ENCODE data around the gene TMEM151A. TPM values are rescaled to one million over a fixed set of nuclear protein-coding genes. Genes with fewer than 3 reads are reported as not detected.

TMEM151A gene
- total RNA-seq, 4 donors from 2014 or later, result not detected

GRCh38 chr11:66294626-66295620, 3.2 kb downstream of the TMEM151A start:
- Histone ChIP-seq H3K9me3 (no peaks in the 10 kb centered on the region), H3K27me3 (peaks cover 14 to 25% (median 21%) of the 10 kb centered on the region in 3 donors), H3K36me3 (no peaks in the 10 kb centered on the region), H3K27ac (no peak overlapping the region), H3K4me3 (no peak overlapping the region), H3K4me1 (peaks cover 3 to 8% of the 10 kb centered on the region in 2 donors)
- intact Hi-C loops (cut with DNase I; ENCODE audit: low total_unique reads) (no loop called here), in situ Hi-C loops (cut with MboI; ENCODE audit: low sequenced_read_pairs in 4 of 4) (no loop called here)
- no peak for ATAC-seq
- TF ChIP-seq POLR2A (IDR thresholded peaks at IDR 0.05) (no peak), CTCF (IDR thresholded peaks at IDR 0.05 in 4 of 5, conservative IDR thresholded peaks at IDR 0.05 in 1 of 5) (no peak)
- DNase-seq, result no peak

GRCh38 chr11:66297610-66298009, 5.9 kb downstream of the TMEM151A start:
- in situ Hi-C loops (cut with MboI; ENCODE audit: low sequenced_read_pairs in 4 of 4) (no loop called here), intact Hi-C loops (cut with DNase I; ENCODE audit: low total_unique reads) (no loop called here)

GRCh38 chr11:66299186-66299585, 7.5 kb downstream of the TMEM151A start:
- DNase-seq (no peak), ATAC-seq (no peak)
- intact Hi-C loops (cut with DNase I; ENCODE audit: low total_unique reads), result no loop called here
- no peak for TF ChIP-seq POLR2A (IDR thresholded peaks at IDR 0.05)
- TF ChIP-seq CTCF (IDR thresholded peaks at IDR 0.05 in 4 of 5, conservative IDR thresholded peaks at IDR 0.05 in 1 of 5), result no peak
- no peaks in the 10 kb centered on the region for H3K36me3 ChIP-seq
- no peaks in the 10 kb centered on the region for H3K9me3 ChIP-seq
- H3K27ac ChIP-seq, result no peak overlapping the region
- H3K4me3 ChIP-seq, result no peak overlapping the region
- H3K4me1 ChIP-seq, result no peaks in the 10 kb centered on the region
- in situ Hi-C loops (cut with MboI; ENCODE audit: low sequenced_read_pairs in 4 of 4), result no loop called here
- no peaks in the 10 kb centered on the region for H3K27me3 ChIP-seq

More at GRCh38 chr11:66297610-66298009, 5.9 kb downstream of the TMEM151A start:
- Histone ChIP-seq H3K27me3 (peaks cover 2 to 13% (median 7%) of the 10 kb centered on the region in 3 donors), H3K27ac (no peak overlapping the region), H3K9me3 (no peaks in the 10 kb centered on the region), H3K4me3 (no peak overlapping the region), H3K36me3 (no peaks in the 10 kb centered on the region), H3K4me1 (no peaks in the 10 kb centered on the region)
- no peak for DNase-seq
- TF ChIP-seq POLR2A (IDR thresholded peaks at IDR 0.05) (no peak), CTCF (IDR thresholded peaks at IDR 0.05 in 4 of 5, conservative IDR thresholded peaks at IDR 0.05 in 1 of 5) (no peak)
- no peak for ATAC-seq

GRCh38 chr11:66302656-66303055, 11.0 kb downstream of the TMEM151A start:
- Histone ChIP-seq H3K36me3 (no peaks in the 10 kb centered on the region), H3K9me3 (no peaks in the 10 kb centered on the region), H3K27ac (no peak overlapping the region), H3K4me3 (no peak overlapping the region), H3K27me3 (no peaks in the 10 kb centered on the region), H3K4me1 (no peaks in the 10 kb centered on the region)
- DNase-seq, result no peak
- intact Hi-C loops (cut with DNase I; ENCODE audit: low total_unique reads), result no loop called here
- ATAC-seq, result no peak
- TF ChIP-seq POLR2A (IDR thresholded peaks at IDR 0.05) (no peak), CTCF (IDR thresholded peaks at IDR 0.05 in 4 of 5, conservative IDR thresholded peaks at IDR 0.05 in 1 of 5) (no peak)
- in situ Hi-C loops (cut with MboI; ENCODE audit: low sequenced_read_pairs in 4 of 4), result loop anchor here in 2 of 4 donors (10.0 kb wide), 1 partner anchor 92 kb away; no protein-coding TSS in a partner anchor

All from gastrocnemius medialis (tissue), 4 donors.